Measurements from ENCODE around the gene IL36B.

Gene IL36B

DNA sequence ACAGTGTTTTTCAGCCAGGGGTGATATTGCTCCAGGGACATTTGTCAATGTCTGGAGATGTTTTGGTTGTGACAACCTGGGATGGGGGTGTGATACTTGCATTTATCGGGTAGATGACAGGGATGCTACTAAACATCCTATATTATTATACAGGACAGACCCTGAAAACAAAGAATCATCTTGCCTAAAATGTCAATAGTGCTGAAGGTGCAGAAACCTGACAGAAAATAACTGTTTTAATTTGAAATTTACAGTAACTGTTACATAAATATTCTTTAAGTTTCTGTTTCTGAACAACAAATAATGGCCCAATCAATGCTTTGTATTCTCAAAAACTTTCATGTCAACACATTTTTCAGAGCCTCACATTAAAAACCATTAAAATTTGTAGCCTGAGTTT is 45.4 kb downstream of the IL36B start:
- no peak for DNase-seq (ENCODE audit: low read depth in 2 of 2)
- no peak overlapping the region for H3K4me3 ChIP-seq (replicated peaks in 1 of 2; ENCODE audit: low read depth in 2 of 2, low read length in 2 of 2)
- TF ChIP-seq, protein P1, sequence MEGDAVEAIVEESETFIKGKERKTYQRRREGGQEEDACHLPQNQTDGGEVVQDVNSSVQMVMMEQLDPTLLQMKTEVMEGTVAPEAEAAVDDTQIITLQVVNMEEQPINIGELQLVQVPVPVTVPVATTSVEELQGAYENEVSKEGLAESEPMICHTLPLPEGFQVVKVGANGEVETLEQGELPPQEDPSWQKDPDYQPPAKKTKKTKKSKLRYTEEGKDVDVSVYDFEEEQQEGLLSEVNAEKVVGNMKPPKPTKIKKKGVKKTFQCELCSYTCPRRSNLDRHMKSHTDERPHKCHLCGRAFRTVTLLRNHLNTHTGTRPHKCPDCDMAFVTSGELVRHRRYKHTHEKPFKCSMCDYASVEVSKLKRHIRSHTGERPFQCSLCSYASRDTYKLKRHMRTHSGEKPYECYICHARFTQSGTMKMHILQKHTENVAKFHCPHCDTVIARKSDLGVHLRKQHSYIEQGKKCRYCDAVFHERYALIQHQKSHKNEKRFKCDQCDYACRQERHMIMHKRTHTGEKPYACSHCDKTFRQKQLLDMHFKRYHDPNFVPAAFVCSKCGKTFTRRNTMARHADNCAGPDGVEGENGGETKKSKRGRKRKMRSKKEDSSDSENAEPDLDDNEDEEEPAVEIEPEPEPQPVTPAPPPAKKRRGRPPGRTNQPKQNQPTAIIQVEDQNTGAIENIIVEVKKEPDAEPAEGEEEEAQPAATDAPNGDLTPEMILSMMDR (IDR thresholded peaks at IDR 0.05; ENCODE audit: low read depth, low read length): no peak

DNA sequence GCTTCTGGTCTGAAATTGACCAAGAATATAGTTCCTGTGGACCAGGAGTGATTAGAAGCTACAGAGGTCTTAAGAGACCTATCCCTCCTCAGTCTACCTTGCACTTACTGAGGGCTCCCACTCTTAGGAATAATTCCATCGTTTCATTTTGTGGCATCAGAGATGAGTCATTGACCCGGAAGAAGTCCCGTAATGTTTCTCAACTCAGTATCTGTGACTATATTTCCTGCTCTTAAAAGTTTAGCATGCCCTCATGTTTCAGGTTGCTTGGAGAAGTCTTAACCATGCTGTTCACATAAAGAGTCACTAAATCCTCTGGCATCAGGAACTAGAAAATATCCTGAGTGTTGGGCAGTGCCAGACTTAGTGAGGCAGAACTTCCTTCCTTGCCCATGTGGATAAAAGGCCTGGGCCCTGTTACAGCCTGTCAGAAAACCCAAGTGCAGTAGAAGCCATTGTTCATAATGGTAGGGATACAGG is 47.6 kb downstream of the IL36B start, which contains the start of gene IL36A:
TSS of gene IL36A (plus strand) at position 430 of the 480 bp plus-strand sequence. CDS start 413 bp downstream, outside the sequence.
- TF ChIP-seq, protein P1 (IDR thresholded peaks at IDR 0.05; ENCODE audit: low read depth, low read length): no peak
- no peak within 1 kb of the TSS for H3K4me3 ChIP-seq (replicated peaks in 1 of 2; ENCODE audit: low read depth in 2 of 2, low read length in 2 of 2)
- peak in 1 of 2 donors; percentile 12 for DNase-seq (ENCODE audit: low read depth in 2 of 2)

DNA sequence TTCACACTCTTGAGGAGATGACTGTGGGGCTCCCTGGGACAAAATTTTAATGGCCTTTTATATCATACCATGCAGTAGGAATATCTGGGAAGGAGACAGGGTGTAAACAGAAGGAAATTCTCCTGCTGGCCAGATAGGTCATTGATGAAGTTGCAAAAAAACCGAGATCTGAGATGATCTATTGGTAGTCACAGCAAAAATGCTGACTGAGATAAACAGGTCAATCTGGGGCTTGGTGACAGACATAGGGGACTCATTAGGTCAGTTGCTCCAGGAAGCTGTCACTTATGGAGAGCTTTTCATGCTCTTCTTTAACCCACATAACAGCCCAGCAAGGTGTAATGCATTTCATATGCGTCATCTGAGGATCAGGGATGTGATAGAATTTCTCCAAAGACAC is 50.0 kb downstream of the IL36B start:
- TF ChIP-seq, protein P1 (IDR thresholded peaks at IDR 0.05; ENCODE audit: low read depth, low read length): no peak
- no peak overlapping the region for H3K4me3 ChIP-seq (replicated peaks in 1 of 2; ENCODE audit: low read depth in 2 of 2, low read length in 2 of 2)
- no peak for DNase-seq (ENCODE audit: low read depth in 2 of 2)

DNA sequence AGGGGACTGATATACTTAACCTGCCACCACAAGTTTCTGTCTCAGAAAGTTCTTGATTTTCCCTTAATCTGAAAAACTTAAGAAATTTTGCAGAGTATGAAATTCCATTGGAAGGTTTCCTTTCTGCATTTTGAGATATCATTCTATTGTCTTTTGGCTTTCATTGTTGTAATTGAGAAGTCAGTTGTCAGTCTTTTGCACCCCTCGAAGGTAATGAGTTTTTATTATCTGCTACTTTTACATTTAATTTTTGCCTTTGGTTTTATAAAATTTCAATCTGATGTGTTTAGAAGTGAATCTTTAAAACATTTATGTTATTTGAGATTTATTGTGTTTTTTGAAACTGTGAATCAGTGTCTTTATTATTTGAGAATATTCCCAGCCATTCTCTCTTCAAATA is 52.2 kb downstream of the IL36B start:
- TF ChIP-seq, protein P1 (IDR thresholded peaks at IDR 0.05; ENCODE audit: low read depth, low read length): no peak
- DNase-seq (ENCODE audit: low read depth in 2 of 2): no peak
- no peak overlapping the region for H3K4me3 ChIP-seq (replicated peaks in 1 of 2; ENCODE audit: low read depth in 2 of 2, low read length in 2 of 2)

DNA sequence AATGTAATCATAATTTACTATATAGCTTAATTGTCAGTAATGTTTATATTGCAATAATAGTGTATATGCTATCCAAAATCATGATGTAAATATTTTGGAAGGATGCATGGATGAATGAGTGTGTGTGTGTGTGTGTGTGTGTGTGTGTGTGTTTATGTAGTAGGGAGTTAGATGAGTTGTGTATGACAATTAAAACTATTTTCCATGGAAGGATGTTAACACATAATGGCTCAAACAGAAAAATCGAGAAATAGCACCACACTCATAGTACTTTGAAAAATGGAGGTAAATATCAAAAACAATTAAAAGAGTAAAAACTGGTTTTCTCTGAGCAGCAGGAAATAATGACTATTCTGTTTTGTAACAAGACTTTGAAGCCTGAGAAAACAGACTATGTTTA is 55.5 kb downstream of the IL36B start:
- TF ChIP-seq, protein P1 (IDR thresholded peaks at IDR 0.05; ENCODE audit: low read depth, low read length): no peak
- no peak overlapping the region for H3K4me3 ChIP-seq (replicated peaks in 1 of 2; ENCODE audit: low read depth in 2 of 2, low read length in 2 of 2)
- no peak for DNase-seq (ENCODE audit: low read depth in 2 of 2)

DNA sequence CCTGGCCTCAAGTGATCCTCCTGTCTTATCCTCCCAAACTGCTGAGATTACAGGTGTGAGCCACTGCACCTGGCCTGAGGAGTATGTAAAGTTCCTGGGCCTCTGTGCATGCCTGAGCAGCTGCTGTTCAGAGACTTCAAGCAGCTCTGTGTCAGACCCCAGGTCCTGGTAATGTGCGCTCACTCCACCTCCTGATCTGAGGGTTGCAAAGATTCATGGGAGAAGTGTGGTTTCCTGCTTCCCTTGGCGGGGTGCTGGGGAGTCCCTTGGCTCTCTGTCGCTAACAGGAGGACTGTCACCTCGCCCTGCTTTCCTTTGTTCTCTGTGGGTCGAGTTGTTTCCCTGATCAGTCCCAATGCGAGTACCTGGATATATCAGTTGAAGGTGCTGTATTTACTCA is 56.0 kb downstream of the IL36B start:
- TF ChIP-seq, protein P1 (IDR thresholded peaks at IDR 0.05; ENCODE audit: low read depth, low read length): no peak
- DNase-seq (ENCODE audit: low read depth in 2 of 2): no peak

DNA sequence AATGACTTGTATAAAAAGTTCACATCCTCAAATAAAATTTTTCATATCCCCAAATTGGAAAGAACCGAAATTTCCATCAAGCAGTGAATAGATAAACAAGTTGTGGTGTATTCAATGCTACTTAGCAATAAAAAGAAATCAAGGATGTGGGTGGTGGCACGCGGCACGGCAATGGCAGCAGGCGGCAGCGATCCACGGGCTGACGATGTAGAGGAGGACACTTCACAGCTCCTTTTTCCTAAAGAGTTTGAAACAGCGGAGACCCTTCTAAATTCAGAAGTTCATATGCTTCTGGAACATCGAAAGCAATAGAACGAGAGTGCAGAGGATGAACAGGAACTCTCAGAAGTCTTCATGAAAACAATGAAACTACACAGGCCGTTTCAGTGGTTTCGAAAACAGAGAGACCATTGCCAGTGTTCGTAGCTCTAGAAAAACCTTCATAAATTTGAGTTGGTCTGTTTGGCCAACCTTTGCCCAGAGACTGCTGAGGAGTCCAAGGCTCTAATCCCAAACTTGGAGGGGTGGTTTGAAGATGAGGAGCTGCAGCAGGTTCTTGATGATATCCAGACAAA is 57.2 kb downstream of the IL36B start:
- H3K4me3 ChIP-seq (replicated peaks in 1 of 2; ENCODE audit: low read depth in 2 of 2, low read length in 2 of 2): no peak overlapping the region
- TF ChIP-seq, protein P1 (IDR thresholded peaks at IDR 0.05; ENCODE audit: low read depth, low read length): no peak
- no peak for DNase-seq (ENCODE audit: low read depth in 2 of 2)

More for the DNA sequence above, 56.0 kb downstream of the IL36B start:
- H3K4me3 ChIP-seq (replicated peaks in 1 of 2; ENCODE audit: low read depth in 2 of 2, low read length in 2 of 2): no peak overlapping the region
